B cell (primary cell): ENCODE measurements around the gene ZNF746.

Experiments used
- EZH2 ChIP-seq: IDR thresholded peaks from 2 replicates; pipeline ENCODE4 v1.6.1; 2012; ENCODE audit warnings: borderline replicate concordance, low read depth, mild to moderate bottlenecking, moderate library complexity, low read length; ENCODE audit not compliant: insufficient read depth, poor library complexity, severe bottlenecking
- TF ChIP-seq, protein P1 (sequence below): fragments of 200-600 bp; IDR thresholded peaks from one replicate; pipeline ENCODE4 v1.8.0; 2022; ENCODE audit warnings: antibody characterized with exemption, mild to moderate bottlenecking

DNA sequence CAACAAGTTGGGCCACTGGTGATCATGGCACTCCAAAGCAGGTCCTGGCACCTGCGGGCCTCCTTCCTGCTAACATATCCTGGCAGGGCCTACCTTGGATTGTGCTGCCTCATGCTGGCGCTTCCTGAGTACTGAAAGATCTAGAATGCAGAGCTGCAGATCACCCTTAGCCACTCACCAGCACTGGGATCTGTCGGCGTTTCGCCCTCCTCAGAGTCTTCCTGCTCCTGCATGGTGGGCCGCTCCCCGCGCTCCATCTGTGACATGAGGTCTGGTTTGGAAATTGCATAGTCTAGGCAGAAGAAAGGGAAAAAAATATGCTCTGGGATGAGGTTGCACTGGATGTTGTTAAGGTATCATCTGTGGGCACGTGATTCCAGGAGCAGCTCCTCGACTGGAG, 46.8 kb downstream of the ZNF746 start:
- TF ChIP-seq, protein P1, sequence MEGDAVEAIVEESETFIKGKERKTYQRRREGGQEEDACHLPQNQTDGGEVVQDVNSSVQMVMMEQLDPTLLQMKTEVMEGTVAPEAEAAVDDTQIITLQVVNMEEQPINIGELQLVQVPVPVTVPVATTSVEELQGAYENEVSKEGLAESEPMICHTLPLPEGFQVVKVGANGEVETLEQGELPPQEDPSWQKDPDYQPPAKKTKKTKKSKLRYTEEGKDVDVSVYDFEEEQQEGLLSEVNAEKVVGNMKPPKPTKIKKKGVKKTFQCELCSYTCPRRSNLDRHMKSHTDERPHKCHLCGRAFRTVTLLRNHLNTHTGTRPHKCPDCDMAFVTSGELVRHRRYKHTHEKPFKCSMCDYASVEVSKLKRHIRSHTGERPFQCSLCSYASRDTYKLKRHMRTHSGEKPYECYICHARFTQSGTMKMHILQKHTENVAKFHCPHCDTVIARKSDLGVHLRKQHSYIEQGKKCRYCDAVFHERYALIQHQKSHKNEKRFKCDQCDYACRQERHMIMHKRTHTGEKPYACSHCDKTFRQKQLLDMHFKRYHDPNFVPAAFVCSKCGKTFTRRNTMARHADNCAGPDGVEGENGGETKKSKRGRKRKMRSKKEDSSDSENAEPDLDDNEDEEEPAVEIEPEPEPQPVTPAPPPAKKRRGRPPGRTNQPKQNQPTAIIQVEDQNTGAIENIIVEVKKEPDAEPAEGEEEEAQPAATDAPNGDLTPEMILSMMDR = no peak
- TF ChIP-seq EZH2 = no peak
